ENCODE data around the gene AQP5. TPM values are rescaled to one million over a fixed set of nuclear protein-coding genes. Genes with fewer than 3 reads are reported as not detected.

The AQP5 gene
- total and polyA plus RNA-seq, 12 donors: 0.16 to 2.6 (median 0.52) TPM; not detected in 4

- peaks cover 0 to 49% (median 30%) of the 10 kb centered on the region in 7 donors for H3K27me3 ChIP-seq
- DNase-seq (no peak), ATAC-seq (no peak)
- peaks cover 0 to 22% (median 6%) of the 10 kb centered on the region in 9 donors for H3K4me1 ChIP-seq
- TF ChIP-seq, protein P1, sequence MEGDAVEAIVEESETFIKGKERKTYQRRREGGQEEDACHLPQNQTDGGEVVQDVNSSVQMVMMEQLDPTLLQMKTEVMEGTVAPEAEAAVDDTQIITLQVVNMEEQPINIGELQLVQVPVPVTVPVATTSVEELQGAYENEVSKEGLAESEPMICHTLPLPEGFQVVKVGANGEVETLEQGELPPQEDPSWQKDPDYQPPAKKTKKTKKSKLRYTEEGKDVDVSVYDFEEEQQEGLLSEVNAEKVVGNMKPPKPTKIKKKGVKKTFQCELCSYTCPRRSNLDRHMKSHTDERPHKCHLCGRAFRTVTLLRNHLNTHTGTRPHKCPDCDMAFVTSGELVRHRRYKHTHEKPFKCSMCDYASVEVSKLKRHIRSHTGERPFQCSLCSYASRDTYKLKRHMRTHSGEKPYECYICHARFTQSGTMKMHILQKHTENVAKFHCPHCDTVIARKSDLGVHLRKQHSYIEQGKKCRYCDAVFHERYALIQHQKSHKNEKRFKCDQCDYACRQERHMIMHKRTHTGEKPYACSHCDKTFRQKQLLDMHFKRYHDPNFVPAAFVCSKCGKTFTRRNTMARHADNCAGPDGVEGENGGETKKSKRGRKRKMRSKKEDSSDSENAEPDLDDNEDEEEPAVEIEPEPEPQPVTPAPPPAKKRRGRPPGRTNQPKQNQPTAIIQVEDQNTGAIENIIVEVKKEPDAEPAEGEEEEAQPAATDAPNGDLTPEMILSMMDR (IDR thresholded peaks at IDR 0.05): no peak
- intact Hi-C loops (cut with DNase I): loop anchor here in 2 of 10 donors (5.0 kb wide), 2 partner anchors 54 to 84 kb away; partner anchors contain the start of genes ASIC1 (in 1 of the 2) and RACGAP1 (in 1 of the 2)
- WGBS, 2 donors: 82 to 88% methylated on average over 18 of the region's 18 CpGs
- no peak within 1 kb of the TSS for H3K27ac ChIP-seq
- no peak within 1 kb of the TSS for H3K4me3 ChIP-seq
- H3K36me3 ChIP-seq: no peaks in the 10 kb centered on the region
- no peaks in the 10 kb centered on the region for H3K9me3 ChIP-seq
Measured at GRCh38 chr12:49972641-49973360, 11.1 kb downstream of the AQP5 start, which contains the start of gene AQP6. AQP6 (plus strand) TSS chr12:49972947; CDS start chr12:49973174, 227 bp downstream.

DNA sequence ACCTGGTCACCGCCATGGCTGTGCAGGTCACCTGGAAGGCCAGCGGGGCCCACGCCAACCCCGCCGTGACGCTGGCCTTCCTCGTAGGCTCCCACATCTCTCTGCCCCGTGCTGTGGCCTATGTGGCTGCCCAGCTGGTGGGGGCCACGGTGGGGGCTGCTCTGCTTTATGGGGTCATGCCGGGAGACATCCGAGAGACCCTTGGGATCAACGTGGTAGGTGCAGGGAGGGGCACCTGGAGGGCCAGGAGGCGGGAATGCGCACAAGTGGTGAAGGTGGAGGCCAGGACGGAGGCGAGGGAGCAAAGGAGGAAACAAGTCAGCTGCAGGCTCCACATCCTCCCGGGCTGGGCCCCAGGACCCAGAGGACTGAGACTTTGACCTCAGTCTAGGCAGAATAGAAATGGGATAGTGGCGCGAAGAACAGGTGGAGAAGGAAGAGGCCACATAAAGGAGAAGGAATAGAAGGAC lies 11.7 kb downstream of the AQP5 start:
- DNase-seq (no peak), ATAC-seq (no peak)
- Histone ChIP-seq H3K27me3 (peaks cover 0 to 43% (median 26%) of the 10 kb centered on the region in 7 donors), H3K4me1 (peaks cover 0 to 20% (median 5%) of the 10 kb centered on the region in 9 donors), H3K36me3 (no peaks in the 10 kb centered on the region), H3K27ac (no peak overlapping the region), H3K4me3 (no peak overlapping the region), H3K9me3 (no peaks in the 10 kb centered on the region)
- intact Hi-C loops (cut with DNase I): loop anchor here in 2 of 10 donors (5.0 kb wide), 2 partner anchors 54 to 84 kb away; partner anchors contain the start of genes ASIC1 (in 1 of the 2) and RACGAP1 (in 1 of the 2)
- TF ChIP-seq, protein P1 (IDR thresholded peaks at IDR 0.05): no peak
- WGBS, 2 donors: 87 to 88% methylated on average over 19 of the region's 19 CpGs

- intact Hi-C loops (cut with DNase I): loop anchor here in 4 of 10 donors (1.0 to 5.0 kb wide), 4 partner anchors 53 to 83 kb away; partner anchors contain the start of genes ASIC1 (in 2 of the 4) and RACGAP1 (in 1 of the 4)
- DNase-seq (peak; percentile 67 to 69), ATAC-seq (peak; percentile 85 to 94 (median 90))
- WGBS, 2 donors: 29 to 33% methylated on average over 15 of the region's 15 CpGs
- Histone ChIP-seq H3K27me3 (peaks cover 0 to 35% (median 17%) of the 10 kb centered on the region in 7 donors), H3K4me3 (no peak overlapping the region), H3K36me3 (no peaks in the 10 kb centered on the region), H3K4me1 (peaks cover 0 to 20% (median 5%) of the 10 kb centered on the region in 9 donors), H3K9me3 (no peaks in the 10 kb centered on the region), H3K27ac (no peak overlapping the region)
- TF ChIP-seq, protein P1 (IDR thresholded peaks at IDR 0.05): peak; percentile 41 to 75 (median 63)
Measured at GRCh38 chr12:49974231-49974675, 12.6 kb downstream of the AQP5 start.

- Histone ChIP-seq H3K4me1 (peaks cover 0 to 20% (median 5%) of the 10 kb centered on the region in 9 donors), H3K27ac (no peak overlapping the region), H3K36me3 (no peaks in the 10 kb centered on the region), H3K27me3 (peaks cover 0 to 30% (median 14%) of the 10 kb centered on the region in 7 donors), H3K4me3 (no peak overlapping the region), H3K9me3 (no peaks in the 10 kb centered on the region)
- WGBS, 2 donors: 54 to 60% methylated on average over 8 of the region's 8 CpGs
- intact Hi-C loops (cut with DNase I): loop anchor here in 4 of 10 donors (1.0 to 5.0 kb wide), 4 partner anchors 53 to 83 kb away; partner anchors contain the start of genes ASIC1 (in 2 of the 4) and RACGAP1 (in 1 of the 4)
- DNase-seq: no peak
- ATAC-seq: peak in 7 of 8 donors; percentile 9 to 45 (median 26)
- TF ChIP-seq, protein P1 (IDR thresholded peaks at IDR 0.05): no peak
Measured at GRCh38 chr12:49974677-49975317, 13.1 kb downstream of the AQP5 start.

Data from heart right ventricle (tissue), 16 donors.